HepG2 (cell line): ENCODE measurements around the gene TMEFF1. TPM values are rescaled to one million over a fixed set of nuclear protein-coding genes. Genes with fewer than 3 reads are reported as not detected.

Experiments
- ATAC-seq: fragments of 200-7000 bp; cut with Tn5 transposase; 3 replicates; pipeline ENCODE4 v1.9.1; 2020; ENCODE audit warnings: mild to moderate bottlenecking, moderate library complexity
- BruUV-seq: library from RNA; stranded (reverse); fragments of 400-500 nt; replicated peaks from 2 replicates; lab custom pipeline; 2021; lab: Mats Ljungman, UMichigan
- CTCF ChIA-PET: fragments of 300-600 bp; formaldehyde crosslinking; extraction: SDS; loops from one replicate; lab custom pipeline; 2021; ENCODE audit warnings: low total read pairs, inconsistent platforms, low intra/inter-chr PET ratio; lab: Yijun Ruan, JAX
- POLR2A ChIA-PET: fragments of 350-600 bp; sonication (Branson Sonifier 250); formaldehyde crosslinking; loops from one replicate; lab custom pipeline; 2020; ENCODE audit warnings: antibody characterized with exemption, inconsistent platforms; lab: Yijun Ruan, JAX
- DNase-seq: peaks from one replicate; pipeline ENCODE4 v3.0.0-alpha.2; 2015; ENCODE audit warnings: low spot score
- FAIRE-seq: peaks from 3 replicates; lab custom pipeline; 2011; peaks lifted over from hg19 to GRCh38; lab: Jason Lieb, UNC
- H2AFZ ChIP-seq: one replicate; pipeline ENCODE4 v1.6.1; 2011; ENCODE audit warnings: low read length, inconsistent platforms
- H3K27ac ChIP-seq: fragments of 300-600 bp; 3 replicates; pipeline ENCODE4 v1.8.0; 2011; ENCODE audit warnings: mixed run types, mild to moderate bottlenecking, mixed read lengths, low read length, inconsistent platforms; ENCODE audit not compliant: insufficient read depth; ENCODE audit errors: extremely low read length
- H3K27me3 ChIP-seq, 2 experiments: fragments of 200-600 bp in 1 of 2; 2 replicates in 1 of 2; 3 replicates in 1 of 2; pipeline versions ENCODE4 v1.6.0 to v1.8.0; 2011; ENCODE audit warnings: low read length in 2 of 2, mild to moderate bottlenecking in 2 of 2, moderate library complexity in 2 of 2, inconsistent platforms in 1 of 2; ENCODE audit not compliant: insufficient read depth in 2 of 2, control insufficient read depth in 1 of 2
- H3K36me3 ChIP-seq, 2 experiments: fragments of 200-600 bp in 1 of 2; replicated peaks in 1 of 2; 2 replicates in 1 of 2; 3 replicates in 1 of 2; pipeline versions ENCODE4 v1.5.1 to v1.8.0; 2011; ENCODE audit warnings: low read length in 2 of 2, inconsistent platforms in 1 of 2; ENCODE audit not compliant: insufficient read depth in 2 of 2, control insufficient read depth in 1 of 2
- H3K4me1 ChIP-seq: 2 replicates; pipeline ENCODE4 v1.5.1; 2012; ENCODE audit warnings: low read length, inconsistent platforms; ENCODE audit not compliant: insufficient read depth
- H3K4me2 ChIP-seq: 2 replicates; pipeline ENCODE4 v1.6.0; 2011; ENCODE audit warnings: low read depth, low read length, inconsistent platforms
- H3K4me3 ChIP-seq, 3 experiments: fragments of 200-600 bp in 1 of 3; sonication (generic), shearing (Covaris generic) in 1 of 3; replicated peaks in 1 of 3; 2 replicates each; pipeline ENCODE4 v1.5.1; 2011 to 2016; ENCODE audit warnings: low read length in 3 of 3, inconsistent platforms in 2 of 3, low read depth in 2 of 3, mild to moderate bottlenecking in 2 of 3, control low read depth in 1 of 3, mixed read lengths in 1 of 3; ENCODE audit not compliant: insufficient read depth in 1 of 3
- H3K79me2 ChIP-seq: one replicate; pipeline ENCODE4 v1.6.1; 2011; ENCODE audit warnings: low read length, inconsistent platforms; ENCODE audit not compliant: insufficient read depth
- H3K9ac ChIP-seq: 2 replicates; pipeline ENCODE4 v1.6.0; 2011; ENCODE audit warnings: mild to moderate bottlenecking, low read depth, low read length, inconsistent platforms; ENCODE audit not compliant: insufficient read depth
- H3K9me3 ChIP-seq: 2 replicates; pipeline ENCODE4 v1.5.1; 2012; ENCODE audit warnings: mild to moderate bottlenecking, low read length
- H4K20me1 ChIP-seq: 2 replicates; pipeline ENCODE4 v1.6.0; 2011; ENCODE audit warnings: inconsistent platforms, mild to moderate bottlenecking, low read length, moderate library complexity; ENCODE audit not compliant: insufficient read depth
- CAMTA2 ChIP-seq: sonication (generic); formaldehyde crosslinking; IDR thresholded peaks from 2 replicates; pipeline ENCODE4 v1.4.0; 2020; ENCODE audit warnings: mild to moderate bottlenecking, missing genetic modification reagents, borderline replicate concordance
- CBX2 ChIP-seq, 2 experiments: fragments of 200-600 bp in 1 of 2; sonication (generic); formaldehyde crosslinking in 1 of 2; IDR thresholded peaks; 2 replicates each; pipeline versions ENCODE4 v1.7.0 to v1.8.1; 2018 to 2022; ENCODE audit warnings: low read depth in 2 of 2, low read length in 1 of 2, mild to moderate bottlenecking in 1 of 2, missing genetic modification reagents in 1 of 2
- HIVEP1 ChIP-seq: sonication (generic); formaldehyde crosslinking; IDR thresholded peaks from 2 replicates; pipeline ENCODE4 v1.4.0; 2020; ENCODE audit warnings: mild to moderate bottlenecking, missing genetic modification reagents
- HNRNPH1 ChIP-seq: fragments of 200-400 bp; formaldehyde crosslinking; optimal IDR thresholded peaks from 2 replicates; pipeline ENCODE3; 2017; ENCODE audit warnings: mild to moderate bottlenecking, low read depth, low read length
- HOXA3 ChIP-seq: sonication (generic); formaldehyde crosslinking; IDR thresholded peaks from 2 replicates; pipeline ENCODE4 v1.5.0; 2020; ENCODE audit warnings: missing genetic modification reagents
- HOXA7 ChIP-seq: sonication (generic); formaldehyde crosslinking; IDR thresholded peaks from 2 replicates; pipeline ENCODE4 v1.8.1; 2022; ENCODE audit warnings: mild to moderate bottlenecking, missing genetic modification reagents, moderate library complexity
- MTA1 ChIP-seq: sonication (generic); formaldehyde crosslinking; IDR thresholded peaks from 2 replicates; pipeline ENCODE4 v1.4.0; 2020; ENCODE audit warnings: missing genetic modification reagents, mild to moderate bottlenecking, borderline replicate concordance
- NFATC3 ChIP-seq: sonication (generic); formaldehyde crosslinking; IDR thresholded peaks from 2 replicates; pipeline ENCODE4 v1.5.1; 2020; ENCODE audit warnings: mild to moderate bottlenecking, missing genetic modification reagents
- TARDBP ChIP-seq: sonication (generic); formaldehyde crosslinking; IDR thresholded peaks from 2 replicates; pipeline ENCODE4 v1.8.0; 2022; ENCODE audit warnings: mild to moderate bottlenecking, missing genetic modification reagents
- ZFP1 ChIP-seq: IDR thresholded peaks from 2 replicates; pipeline ENCODE4 v1.6.1; 2016
- ZNF124 ChIP-seq: sonication (generic); formaldehyde crosslinking; IDR thresholded peaks from 2 replicates; pipeline ENCODE4 v1.4.0; 2020; ENCODE audit warnings: missing genetic modification reagents
- ZNF251 ChIP-seq: sonication (generic); formaldehyde crosslinking; IDR thresholded peaks from 2 replicates; pipeline ENCODE4 v1.9.0; 2021; ENCODE audit warnings: mild to moderate bottlenecking, missing genetic modification reagents
- ZNF296 ChIP-seq: sonication (generic); formaldehyde crosslinking; conservative IDR thresholded peaks from 2 replicates; pipeline ENCODE4 v1.5.0; 2020; ENCODE audit warnings: mild to moderate bottlenecking, missing genetic modification reagents
- ZNF354B ChIP-seq: sonication (generic); formaldehyde crosslinking; IDR thresholded peaks from 2 replicates; pipeline ENCODE4 v1.8.0; 2022; ENCODE audit warnings: mild to moderate bottlenecking, missing genetic modification reagents
- WGBS: methylation state at CpG from one replicate; pipeline ENCODE4 v1.1.6; 2017; ENCODE audit warnings: low lambda C conversion rate; 5-methylcytosine and 5-hydroxymethylcytosine counted together
- in situ Hi-C: cut with HindIII; loops from 2 replicates; pipeline ENCODE4 v1.10.0; 2017; ENCODE audit warnings: low pct_unique_long_range_greater_than_20kb; ENCODE audit not compliant: extremely low pct_ligation_motif_present
- intact Hi-C: fragments of 100-400 bp; cut with micrococcal nuclease; formaldehyde crosslinking; loops from one replicate; pipeline ENCODE4 v1.10.0; 2022; ENCODE audit not compliant: unreplicated experiment
- polyA plus RNA-seq, 8 experiments: library from polyadenylated mRNA; depleted of rRNA in 3 of 8; stranded (reverse) in 7 of 8; unstranded in 1 of 8; fragments of >200 nt; fragmentation: Illumina TruSeq in 4 of 8; extraction: Trizol in 4 of 8; gene quantifications; 2 replicates each; pipeline versions ENCODE4 v1.2.1 to v1.2.3, GENCODE V29; 2011 to 2016; ENCODE audit warnings: low read depth in 4 of 8, missing spikeins in 1 of 8, mixed read lengths in 1 of 8; ENCODE audit not compliant: insufficient read depth in 1 of 8
- total RNA-seq, 5 experiments: library from RNA; depleted of rRNA; stranded (reverse); fragments of >200 nt; fragmentation: Illumina TruSeq; extraction: Trizol; gene quantifications; 2 replicates each; pipeline ENCODE4 v1.2.3, GENCODE V29; 2016; ENCODE audit warnings: low read depth in 1 of 5
- TF ChIP-seq, protein P1 (sequence below): IDR thresholded peaks from 2 replicates; pipeline ENCODE4 v1.6.1; 2018; ENCODE audit warnings: missing genetic modification reagents, mild to moderate bottlenecking, missing compliant biosample characterization
- TF ChIP-seq, protein P2 (sequence below): sonication (generic); formaldehyde crosslinking; conservative IDR thresholded peaks from 2 replicates; pipeline ENCODE4 v1.4.0; 2020; ENCODE audit warnings: missing genetic modification reagents
- TF ChIP-seq, protein P3 (sequence below): IDR thresholded peaks from 2 replicates; pipeline ENCODE4 v1.6.1; 2016; ENCODE audit warnings: mild to moderate bottlenecking

Gene TMEFF1
- total and polyA plus RNA-seq, 2 of the 13 experiments (the other 11 are each of a cell fraction or from before 2014, with no cell fraction given): 0.87 to 1.9 TPM

DNA sequence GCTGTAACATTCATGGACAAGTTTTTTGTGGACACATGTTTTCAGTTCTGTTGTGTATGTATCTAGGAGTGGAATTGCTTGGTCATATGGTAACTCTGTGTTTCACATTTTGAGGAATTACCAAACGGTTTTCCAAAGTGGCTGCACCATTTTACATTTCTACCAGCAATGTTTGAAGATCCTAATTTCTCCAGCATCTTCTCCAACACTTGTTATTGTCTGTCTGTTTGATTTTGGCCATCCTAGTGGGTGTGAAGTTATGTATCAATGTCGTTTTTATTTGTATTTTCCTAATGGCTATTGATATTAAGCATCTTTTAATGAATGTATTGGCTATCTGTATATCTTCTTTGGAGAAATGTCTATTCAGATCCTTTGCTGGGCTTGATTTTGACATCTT lies 6.9 kb downstream of the TMEFF1 start (continued):
- TF ChIP-seq NFATC3 (CRISPR knock-in tag): no peak
- TF ChIP-seq ZNF124 (CRISPR knock-in tag): no peak
- TF ChIP-seq ZNF251 (CRISPR knock-in tag): no peak
- TF ChIP-seq CAMTA2 (CRISPR knock-in tag): no peak
- TF ChIP-seq CBX2 (IDR thresholded peaks at IDR 0.05; ENCODE audit: low read depth, low read length): no peak
- TF ChIP-seq CBX2 (CRISPR knock-in tag; IDR thresholded peaks at IDR 0.05; ENCODE audit: low read depth): no peak
- TF ChIP-seq ZNF296 (CRISPR knock-in tag): no peak
- no peak for TF ChIP-seq HNRNPH1
- TF ChIP-seq, all 625 proteins: peak for 0

DNA sequence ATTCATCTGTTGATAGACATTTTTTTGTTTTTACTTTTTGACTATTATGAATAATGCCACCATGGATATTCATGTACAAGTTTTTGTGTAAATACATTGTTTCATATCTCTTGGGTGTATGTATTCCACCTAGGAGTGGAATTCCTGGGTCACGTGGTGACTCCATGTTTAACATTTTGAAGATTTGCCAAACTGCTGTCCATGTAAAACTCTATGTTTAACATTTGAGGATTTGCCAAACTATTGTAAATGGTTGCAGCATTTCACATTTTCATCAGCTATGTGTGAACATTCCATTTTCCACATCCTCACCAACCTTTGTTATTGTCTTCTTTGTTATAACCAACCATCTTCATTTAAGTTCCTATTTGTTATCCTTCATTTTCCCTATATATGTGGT lies 12.2 kb downstream of the TMEFF1 start:
- ChIA-PET POLR2A (interaction anchor here (0.6 kb wide), 1 partner anchor 135 kb away, joined by 3 read pairs; no protein-coding TSS in a partner anchor), CTCF (no interaction called here)
- DNase-seq: no peak
- no peak for ATAC-seq
- H4K20me1 ChIP-seq: no peaks in the 10 kb centered on the region
- no peaks in the 10 kb centered on the region for H3K27me3 ChIP-seq
- no peak overlapping the region for H3K4me3 ChIP-seq
- H3K9me3 ChIP-seq: no peaks in the 10 kb centered on the region
- no peak for TF ChIP-seq HIVEP1 (CRISPR knock-in tag)
- TF ChIP-seq, protein P1, sequence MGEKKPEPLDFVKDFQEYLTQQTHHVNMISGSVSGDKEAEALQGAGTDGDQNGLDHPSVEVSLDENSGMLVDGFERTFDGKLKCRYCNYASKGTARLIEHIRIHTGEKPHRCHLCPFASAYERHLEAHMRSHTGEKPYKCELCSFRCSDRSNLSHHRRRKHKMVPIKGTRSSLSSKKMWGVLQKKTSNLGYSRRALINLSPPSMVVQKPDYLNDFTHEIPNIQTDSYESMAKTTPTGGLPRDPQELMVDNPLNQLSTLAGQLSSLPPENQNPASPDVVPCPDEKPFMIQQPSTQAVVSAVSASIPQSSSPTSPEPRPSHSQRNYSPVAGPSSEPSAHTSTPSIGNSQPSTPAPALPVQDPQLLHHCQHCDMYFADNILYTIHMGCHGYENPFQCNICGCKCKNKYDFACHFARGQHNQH (CRISPR knock-in tag): no peak
- TF ChIP-seq TARDBP: no peak
- TF ChIP-seq ZFP1 (CRISPR knock-in tag): no peak
- no peak for TF ChIP-seq ZNF354B
- TF ChIP-seq HOXA7 (CRISPR knock-in tag): no peak
- TF ChIP-seq, protein P2, sequence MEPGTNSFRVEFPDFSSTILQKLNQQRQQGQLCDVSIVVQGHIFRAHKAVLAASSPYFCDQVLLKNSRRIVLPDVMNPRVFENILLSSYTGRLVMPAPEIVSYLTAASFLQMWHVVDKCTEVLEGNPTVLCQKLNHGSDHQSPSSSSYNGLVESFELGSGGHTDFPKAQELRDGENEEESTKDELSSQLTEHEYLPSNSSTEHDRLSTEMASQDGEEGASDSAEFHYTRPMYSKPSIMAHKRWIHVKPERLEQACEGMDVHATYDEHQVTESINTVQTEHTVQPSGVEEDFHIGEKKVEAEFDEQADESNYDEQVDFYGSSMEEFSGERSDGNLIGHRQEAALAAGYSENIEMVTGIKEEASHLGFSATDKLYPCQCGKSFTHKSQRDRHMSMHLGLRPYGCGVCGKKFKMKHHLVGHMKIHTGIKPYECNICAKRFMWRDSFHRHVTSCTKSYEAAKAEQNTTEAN (CRISPR knock-in tag): no peak
- no peak for TF ChIP-seq MTA1 (CRISPR knock-in tag)
- TF ChIP-seq, protein P3, sequence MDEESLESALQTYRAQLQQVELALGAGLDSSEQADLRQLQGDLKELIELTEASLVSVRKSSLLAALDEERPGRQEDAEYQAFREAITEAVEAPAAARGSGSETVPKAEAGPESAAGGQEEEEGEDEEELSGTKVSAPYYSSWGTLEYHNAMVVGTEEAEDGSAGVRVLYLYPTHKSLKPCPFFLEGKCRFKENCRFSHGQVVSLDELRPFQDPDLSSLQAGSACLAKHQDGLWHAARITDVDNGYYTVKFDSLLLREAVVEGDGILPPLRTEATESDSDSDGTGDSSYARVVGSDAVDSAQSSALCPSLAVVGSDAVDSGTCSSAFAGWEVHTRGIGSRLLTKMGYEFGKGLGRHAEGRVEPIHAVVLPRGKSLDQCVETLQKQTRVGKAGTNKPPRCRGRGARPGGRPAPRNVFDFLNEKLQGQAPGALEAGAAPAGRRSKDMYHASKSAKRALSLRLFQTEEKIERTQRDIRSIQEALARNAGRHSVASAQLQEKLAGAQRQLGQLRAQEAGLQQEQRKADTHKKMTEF (CRISPR knock-in tag): no peak
- no peak for TF ChIP-seq HOXA3 (CRISPR knock-in tag)
- intact Hi-C loops: no loop called here
- BruUV-seq: no TSS peak
- no peak overlapping the region for H3K27ac ChIP-seq
- H3K4me2 ChIP-seq: no peak overlapping the region
- H3K79me2 ChIP-seq: no peaks in the 10 kb centered on the region
- H3K9ac ChIP-seq: no peak overlapping the region
- no peaks in the 10 kb centered on the region for H3K36me3 ChIP-seq
- no peak overlapping the region for H2AFZ ChIP-seq
- FAIRE-seq: no peak
- whole genome bisulfite sequencing: 60% methylated on average over 1 of the region's 1 CpG
- in situ Hi-C loops: no loop called here
- peaks cover 10% of the 10 kb centered on the region for H3K4me1 ChIP-seq
